ENCODE measurements around the gene ADI1. TPM values are rescaled to one million over a fixed set of nuclear protein-coding genes. Genes with fewer than 3 reads are reported as not detected.

ADI1 gene
- total RNA-seq, 1 donor from 2014 or later = 38.1 TPM

GRCh38 chr2:3529316-3530025 is 10.1 kb upstream of the ADI1 start:
- Histone ChIP-seq H3K9me3 (ENCODE audit: control insufficient read depth in 3 of 3, low read length in 3 of 3) (no peaks in the 10 kb centered on the region), H3K36me3 (ENCODE audit: control insufficient read depth in 3 of 3, insufficient read depth in 3 of 3, low read length in 3 of 3) (peaks cover 2 to 11% (median 7%) of the 10 kb centered on the region in 3 donors), H3K4me1 (ENCODE audit: control insufficient read depth in 3 of 3, insufficient read depth in 3 of 3, low read length in 3 of 3) (peaks cover 4 to 12% (median 9%) of the 10 kb centered on the region in 3 donors), H3K27ac (ENCODE audit: low read depth, low read length) (no peak overlapping the region), H3K4me3 (ENCODE audit: low read length in 3 of 3) (no peak overlapping the region), H3K9ac (ENCODE audit: low read depth in 1 of 3, low read length in 3 of 3) (no peak overlapping the region), H3K27me3 (ENCODE audit: control insufficient read depth in 3 of 3, insufficient read depth in 3 of 3, low read length in 3 of 3) (no peaks in the 10 kb centered on the region)

- H3K27ac ChIP-seq (ENCODE audit: low read depth, low read length) = no peak overlapping the region
- H3K4me3 ChIP-seq (ENCODE audit: low read length in 3 of 3) = no peak overlapping the region
- no peaks in the 10 kb centered on the region for H3K27me3 ChIP-seq (ENCODE audit: control insufficient read depth in 3 of 3, insufficient read depth in 3 of 3, low read length in 3 of 3)
- H3K36me3 ChIP-seq (ENCODE audit: control insufficient read depth in 3 of 3, insufficient read depth in 3 of 3, low read length in 3 of 3) = peaks cover 0 to 7% (median 5%) of the 10 kb centered on the region in 3 donors
- peaks cover 7 to 18% (median 11%) of the 10 kb centered on the region in 3 donors for H3K4me1 ChIP-seq (ENCODE audit: control insufficient read depth in 3 of 3, insufficient read depth in 3 of 3, low read length in 3 of 3)
- no peak overlapping the region for H3K9ac ChIP-seq (ENCODE audit: low read depth in 1 of 3, low read length in 3 of 3)
- H3K9me3 ChIP-seq (ENCODE audit: control insufficient read depth in 3 of 3, low read length in 3 of 3) = no peaks in the 10 kb centered on the region
Observed at GRCh38 chr2:3527886-3528785, 8.8 kb upstream of the ADI1 start.

GRCh38 chr2:3526871-3527270 is 7.5 kb upstream of the ADI1 start:
- Histone ChIP-seq H3K9me3 (ENCODE audit: control insufficient read depth in 3 of 3, low read length in 3 of 3) (no peaks in the 10 kb centered on the region), H3K27ac (ENCODE audit: low read depth, low read length) (no peak overlapping the region), H3K9ac (ENCODE audit: low read depth in 1 of 3, low read length in 3 of 3) (no peak overlapping the region), H3K4me1 (ENCODE audit: control insufficient read depth in 3 of 3, insufficient read depth in 3 of 3, low read length in 3 of 3) (peaks cover 7 to 18% (median 11%) of the 10 kb centered on the region in 3 donors), H3K4me3 (ENCODE audit: low read length in 3 of 3) (no peak overlapping the region), H3K36me3 (ENCODE audit: control insufficient read depth in 3 of 3, insufficient read depth in 3 of 3, low read length in 3 of 3) (no peaks in the 10 kb centered on the region), H3K27me3 (ENCODE audit: control insufficient read depth in 3 of 3, insufficient read depth in 3 of 3, low read length in 3 of 3) (no peaks in the 10 kb centered on the region)

GRCh38 chr2:3523551-3524041 is 4.3 kb upstream of the ADI1 start:
- Histone ChIP-seq H3K4me1 (ENCODE audit: control insufficient read depth in 3 of 3, insufficient read depth in 3 of 3, low read length in 3 of 3) (peaks cover 26 to 42% (median 27%) of the 10 kb centered on the region in 3 donors), H3K27ac (ENCODE audit: low read depth, low read length) (no peak overlapping the region)

GRCh38 chr2:3522961-3523421 is 3.7 kb upstream of the ADI1 start:
- Histone ChIP-seq H3K36me3 (ENCODE audit: control insufficient read depth in 3 of 3, insufficient read depth in 3 of 3, low read length in 3 of 3) (no peaks in the 10 kb centered on the region), H3K9ac (ENCODE audit: low read depth in 1 of 3, low read length in 3 of 3) (no peak overlapping the region), H3K9me3 (ENCODE audit: control insufficient read depth in 3 of 3, low read length in 3 of 3) (no peaks in the 10 kb centered on the region), H3K4me1 (ENCODE audit: control insufficient read depth in 3 of 3, insufficient read depth in 3 of 3, low read length in 3 of 3) (peaks cover 29 to 42% (median 29%) of the 10 kb centered on the region in 3 donors), H3K27me3 (ENCODE audit: control insufficient read depth in 3 of 3, insufficient read depth in 3 of 3, low read length in 3 of 3) (no peaks in the 10 kb centered on the region), H3K4me3 (ENCODE audit: low read length in 3 of 3) (no peak overlapping the region), H3K27ac (ENCODE audit: low read depth, low read length) (no peak overlapping the region)

More at GRCh38 chr2:3523551-3524041, 4.3 kb upstream of the ADI1 start:
- H3K9me3 ChIP-seq (ENCODE audit: control insufficient read depth in 3 of 3, low read length in 3 of 3) = no peaks in the 10 kb centered on the region
- H3K4me3 ChIP-seq (ENCODE audit: low read length in 3 of 3) = no peak overlapping the region
- H3K9ac ChIP-seq (ENCODE audit: low read depth in 1 of 3, low read length in 3 of 3) = no peak overlapping the region
- H3K36me3 ChIP-seq (ENCODE audit: control insufficient read depth in 3 of 3, insufficient read depth in 3 of 3, low read length in 3 of 3) = no peaks in the 10 kb centered on the region
- H3K27me3 ChIP-seq (ENCODE audit: control insufficient read depth in 3 of 3, insufficient read depth in 3 of 3, low read length in 3 of 3) = no peaks in the 10 kb centered on the region

- Histone ChIP-seq H3K9ac (ENCODE audit: low read depth in 1 of 3, low read length in 3 of 3) (peak overlapping the region in 1 of 3 donors; percentile 3), H3K27me3 (ENCODE audit: control insufficient read depth in 3 of 3, insufficient read depth in 3 of 3, low read length in 3 of 3) (no peaks in the 10 kb centered on the region), H3K36me3 (ENCODE audit: control insufficient read depth in 3 of 3, insufficient read depth in 3 of 3, low read length in 3 of 3) (no peaks in the 10 kb centered on the region), H3K27ac (ENCODE audit: low read depth, low read length) (no peak overlapping the region), H3K4me3 (ENCODE audit: low read length in 3 of 3) (peak overlapping the region; percentile 8 to 90 (median 80)), H3K9me3 (ENCODE audit: control insufficient read depth in 3 of 3, low read length in 3 of 3) (no peaks in the 10 kb centered on the region), H3K4me1 (ENCODE audit: control insufficient read depth in 3 of 3, insufficient read depth in 3 of 3, low read length in 3 of 3) (peaks cover 31 to 46% (median 35%) of the 10 kb centered on the region in 3 donors)
Observed at GRCh38 chr2:3520591-3520990, 1.3 kb upstream of the ADI1 start.

- Histone ChIP-seq H3K27ac (ENCODE audit: low read depth, low read length) (peak overlapping the region; percentile 93), H3K4me1 (ENCODE audit: control insufficient read depth in 3 of 3, insufficient read depth in 3 of 3, low read length in 3 of 3) (peaks cover 21 to 31% (median 28%) of the 10 kb centered on the region in 3 donors), H3K4me3 (ENCODE audit: low read length in 3 of 3) (peak overlapping the region; percentile 89 to 94 (median 90)), H3K36me3 (ENCODE audit: control insufficient read depth in 3 of 3, insufficient read depth in 3 of 3, low read length in 3 of 3) (peaks cover 0 to 3% (median 0%) of the 10 kb centered on the region in 3 donors), H3K9me3 (ENCODE audit: control insufficient read depth in 3 of 3, low read length in 3 of 3) (no peaks in the 10 kb centered on the region), H3K9ac (ENCODE audit: low read depth in 1 of 3, low read length in 3 of 3) (peak overlapping the region; percentile 90 to 96 (median 94)), H3K27me3 (ENCODE audit: control insufficient read depth in 3 of 3, insufficient read depth in 3 of 3, low read length in 3 of 3) (no peaks in the 10 kb centered on the region)
Observed at GRCh38 chr2:3518496-3519254, 656 bp downstream of the ADI1 start.

- Histone ChIP-seq H3K4me1 (ENCODE audit: control insufficient read depth in 3 of 3, insufficient read depth in 3 of 3, low read length in 3 of 3) (peaks cover 20 to 28% (median 28%) of the 10 kb centered on the region in 3 donors), H3K9me3 (ENCODE audit: control insufficient read depth in 3 of 3, low read length in 3 of 3) (no peaks in the 10 kb centered on the region), H3K27me3 (ENCODE audit: control insufficient read depth in 3 of 3, insufficient read depth in 3 of 3, low read length in 3 of 3) (no peaks in the 10 kb centered on the region), H3K27ac (ENCODE audit: low read depth, low read length) (peak overlapping the region; percentile 93), H3K9ac (ENCODE audit: low read depth in 1 of 3, low read length in 3 of 3) (peak overlapping the region; percentile 90 to 96 (median 94)), H3K4me3 (ENCODE audit: low read length in 3 of 3) (peak overlapping the region; percentile 82 to 94 (median 89)), H3K36me3 (ENCODE audit: control insufficient read depth in 3 of 3, insufficient read depth in 3 of 3, low read length in 3 of 3) (peaks cover 0 to 7% (median 5%) of the 10 kb centered on the region in 3 donors)
Observed at GRCh38 chr2:3517948-3518495, 1.3 kb downstream of the ADI1 start.

- no peak overlapping the region for H3K4me3 ChIP-seq (ENCODE audit: low read length in 3 of 3)
- no peak overlapping the region for H3K27ac ChIP-seq (ENCODE audit: low read depth, low read length)
- H3K9me3 ChIP-seq (ENCODE audit: control insufficient read depth in 3 of 3, low read length in 3 of 3) = no peaks in the 10 kb centered on the region
- H3K4me1 ChIP-seq (ENCODE audit: control insufficient read depth in 3 of 3, insufficient read depth in 3 of 3, low read length in 3 of 3) = peaks cover 20 to 28% (median 28%) of the 10 kb centered on the region in 3 donors
- H3K36me3 ChIP-seq (ENCODE audit: control insufficient read depth in 3 of 3, insufficient read depth in 3 of 3, low read length in 3 of 3) = peaks cover 8 to 19% (median 16%) of the 10 kb centered on the region in 3 donors
- no peaks in the 10 kb centered on the region for H3K27me3 ChIP-seq (ENCODE audit: control insufficient read depth in 3 of 3, insufficient read depth in 3 of 3, low read length in 3 of 3)
- no peak overlapping the region for H3K9ac ChIP-seq (ENCODE audit: low read depth in 1 of 3, low read length in 3 of 3)
Observed at GRCh38 chr2:3516831-3517230, 2.5 kb downstream of the ADI1 start.
